H1 (cell line): ENCODE results near the gene TM4SF18. TPM values are rescaled to one million over a fixed set of nuclear protein-coding genes. Genes with fewer than 3 reads are reported as not detected.

Source experiments
- CTCF ChIA-PET: fragments of 300-600 bp; sonication (Branson Sonifier 250); formaldehyde crosslinking; loops from one replicate; lab custom pipeline; 2021; ENCODE audit not compliant: partially characterized antibody; lab: Charles Lee
- POLR2A ChIA-PET: fragments of 300-600 bp; sonication (Branson Sonifier 250); formaldehyde crosslinking; loops from one replicate; lab custom pipeline; 2021; ENCODE audit warnings: inconsistent platforms; ENCODE audit not compliant: partially characterized antibody; lab: Charles Lee
- DNase-seq, 2 experiments: peaks; one replicate each; pipeline versions ENCODE4 v3.0.0 to v3.0.0-alpha.2; 2010 to 2022; ENCODE audit warnings: low spot score in 2 of 2, low read depth in 1 of 2, mixed read lengths in 1 of 2
- FAIRE-seq: peaks from 2 replicates; lab custom pipeline; 2011; peaks lifted over from hg19 to GRCh38; lab: Jason Lieb, UNC
- H2AFZ ChIP-seq: 2 replicates; pipeline ENCODE4 v1.8.1; 2012; ENCODE audit warnings: low read length, inconsistent platforms
- H2AK5ac ChIP-seq: 2 replicates; pipeline ENCODE4 v1.6.1; 2013; ENCODE audit warnings: low read depth, low read length
- H2BK120ac ChIP-seq: replicated peaks from 2 replicates; pipeline ENCODE3; 2013; ENCODE audit warnings: low read depth, low read length, inconsistent platforms
- H2BK12ac ChIP-seq: 2 replicates; pipeline ENCODE4 v1.6.1; 2013; ENCODE audit warnings: low read depth, low read length
- H2BK15ac ChIP-seq: 2 replicates; pipeline ENCODE4 v1.6.1; 2013; ENCODE audit warnings: low read length
- H2BK20ac ChIP-seq: 2 replicates; pipeline ENCODE4 v1.6.1; 2013; ENCODE audit warnings: low read length
- H2BK5ac ChIP-seq: 2 replicates; pipeline ENCODE4 v1.6.1; 2013; ENCODE audit warnings: low read depth, low read length
- H3K14ac ChIP-seq: 2 replicates; pipeline ENCODE4 v1.6.1; 2013; ENCODE audit warnings: inconsistent platforms; ENCODE audit not compliant: insufficient read length
- H3K18ac ChIP-seq: 2 replicates; pipeline ENCODE4 v1.6.1; 2013; ENCODE audit warnings: low read length; ENCODE audit errors: extremely low read depth
- H3K23ac ChIP-seq: 2 replicates; pipeline ENCODE4 v1.6.1; 2013; ENCODE audit warnings: inconsistent platforms; ENCODE audit not compliant: insufficient read length
- H3K23me2 ChIP-seq: 2 replicates; pipeline ENCODE4 v1.6.1; 2013; ENCODE audit warnings: low read depth, low read length
- H3K27ac ChIP-seq: 2 replicates; pipeline ENCODE4 v1.6.1; 2011; ENCODE audit warnings: low read depth, low read length, inconsistent platforms
- H3K27me3 ChIP-seq, 4 experiments: replicated peaks in 1 of 4; 1 replicate in 1 of 4; 2 replicates in 3 of 4; pipeline versions ENCODE4 v1.6.1 to v1.8.1; 2011 to 2013; ENCODE audit warnings: low read length in 3 of 4, mild to moderate bottlenecking in 3 of 4, inconsistent platforms in 2 of 4, mixed read lengths in 2 of 4, moderate library complexity in 1 of 4; ENCODE audit not compliant: control insufficient read depth in 3 of 4, insufficient read depth in 3 of 4; ENCODE audit errors: extremely low read depth in 1 of 4
- H3K36me3 ChIP-seq, 4 experiments: 2 replicates each; pipeline versions ENCODE4 v1.6.1 to v1.8.1; 2011 to 2013; ENCODE audit warnings: mild to moderate bottlenecking in 4 of 4, low read length in 3 of 4, moderate library complexity in 2 of 4, control low read depth in 1 of 4, inconsistent platforms in 1 of 4; ENCODE audit not compliant: insufficient read depth in 4 of 4, control insufficient read depth in 2 of 4
- H3K4ac ChIP-seq: replicated peaks from 2 replicates; pipeline ENCODE3; 2013; ENCODE audit warnings: low read length, low read depth, mixed read lengths, inconsistent platforms; ENCODE audit not compliant: insufficient read length
- H3K4me1 ChIP-seq, 4 experiments: replicated peaks in 1 of 4; 1 replicate in 1 of 4; 2 replicates in 3 of 4; pipeline versions ENCODE4 v1.6.1 to v1.8.1; 2011 to 2013; ENCODE audit warnings: low read length in 3 of 4, inconsistent platforms in 2 of 4, mixed read lengths in 1 of 4; ENCODE audit not compliant: insufficient read depth in 4 of 4, control insufficient read depth in 3 of 4
- H3K4me2 ChIP-seq, 2 experiments: 2 replicates each; pipeline versions ENCODE4 v1.6.1 to v1.8.1; 2011 to 2013; ENCODE audit warnings: low read depth in 2 of 2, low read length in 2 of 2, control low read depth in 1 of 2, inconsistent platforms in 1 of 2, mild to moderate bottlenecking in 1 of 2; ENCODE audit not compliant: insufficient read depth in 1 of 2
- H3K4me3 ChIP-seq, 4 experiments: fragments of 200-600, 300-600 bp in 1 of 4; sonication (generic), shearing (Covaris generic), sonication (Bioruptor Twin) in 1 of 4; 2 replicates each; pipeline versions ENCODE4 v1.5.1 to v1.8.1; 2011 to 2016; ENCODE audit warnings: low read length in 4 of 4, low read depth in 3 of 4, control low read depth in 2 of 4, inconsistent platforms in 2 of 4, mild to moderate bottlenecking in 2 of 4, mixed read lengths in 1 of 4, moderate library complexity in 1 of 4; ENCODE audit not compliant: insufficient read depth in 2 of 4; ENCODE audit errors: extremely low read depth in 1 of 4
- H3K56ac ChIP-seq: replicated peaks from 2 replicates; pipeline ENCODE3; 2013; ENCODE audit warnings: low read depth, mild to moderate bottlenecking, mixed read lengths, low read length, inconsistent platforms; ENCODE audit not compliant: insufficient read length
- H3K79me1 ChIP-seq: 2 replicates; pipeline ENCODE4 v1.6.1; 2013; ENCODE audit warnings: low read depth, low read length, control low read depth
- H3K79me2 ChIP-seq, 2 experiments: 2 replicates each; pipeline versions ENCODE4 v1.6.1 to v1.8.1; 2012 to 2013; ENCODE audit warnings: low read length in 2 of 2, mild to moderate bottlenecking in 2 of 2, inconsistent platforms in 1 of 2; ENCODE audit not compliant: insufficient read depth in 2 of 2, control insufficient read depth in 1 of 2
- H3K9ac ChIP-seq, 4 experiments: replicated peaks in 1 of 4; 1 replicate in 1 of 4; 2 replicates in 3 of 4; pipeline versions ENCODE4 v1.6.1 to v1.8.1; 2011 to 2013; ENCODE audit warnings: low read depth in 3 of 4, low read length in 3 of 4, control low read depth in 2 of 4, mild to moderate bottlenecking in 2 of 4, moderate library complexity in 2 of 4, inconsistent platforms in 1 of 4; ENCODE audit errors: extremely low read depth in 1 of 4
- H3K9me3 ChIP-seq, 2 experiments: 2 replicates each; pipeline versions ENCODE4 v1.6.1 to v1.8.1; 2012 to 2013; ENCODE audit warnings: mild to moderate bottlenecking in 2 of 2, moderate library complexity in 2 of 2, control low read depth in 1 of 2, inconsistent platforms in 1 of 2, low read depth in 1 of 2, low read length in 1 of 2, mixed read lengths in 1 of 2; ENCODE audit not compliant: insufficient read depth in 2 of 2
- H4K20me1 ChIP-seq, 2 experiments: replicated peaks in 1 of 2; 2 replicates each; pipeline versions ENCODE3 to v1.8.1; 2011 to 2013; ENCODE audit warnings: inconsistent platforms in 2 of 2, low read length in 2 of 2, mild to moderate bottlenecking in 1 of 2; ENCODE audit not compliant: insufficient read depth in 2 of 2, control insufficient read depth in 1 of 2
- H4K5ac ChIP-seq: 2 replicates; pipeline ENCODE4 v1.6.1; 2013; ENCODE audit warnings: low read length, low read depth, mixed read lengths, inconsistent platforms; ENCODE audit not compliant: insufficient read length
- H4K8ac ChIP-seq: 2 replicates; pipeline ENCODE4 v1.8.0; 2013; ENCODE audit warnings: mild to moderate bottlenecking, moderate library complexity, low read length, inconsistent platforms; ENCODE audit not compliant: insufficient read depth; ENCODE audit errors: extremely low read depth
- H4K91ac ChIP-seq: replicated peaks from 2 replicates; pipeline ENCODE3; 2013; ENCODE audit warnings: low read length, mixed read lengths, inconsistent platforms; ENCODE audit not compliant: insufficient read length
- ATF3 ChIP-seq: IDR thresholded peaks from 2 replicates; pipeline ENCODE4 v1.6.1; 2011; ENCODE audit warnings: low read depth, mild to moderate bottlenecking, low read length; ENCODE audit not compliant: insufficient read depth
- CTCF ChIP-seq, 3 experiments: IDR thresholded peaks; 1 replicate in 2 of 3; 2 replicates in 1 of 3; pipeline versions ENCODE4 v1.5.1 to v1.6.1; 2011; ENCODE audit warnings: low read length in 3 of 3, mild to moderate bottlenecking in 3 of 3, inconsistent platforms in 2 of 3, low read depth in 1 of 3, moderate library complexity in 1 of 3; ENCODE audit not compliant: insufficient read depth in 1 of 3; ENCODE audit errors: control extremely low read depth in 1 of 3
- E2F6 ChIP-seq: IDR thresholded peaks from 2 replicates; pipeline ENCODE4 v1.6.1; 2012; ENCODE audit warnings: inconsistent platforms
- RAD21 ChIP-seq, 2 experiments: IDR thresholded peaks in 1 of 2; conservative IDR thresholded peaks in 1 of 2; 2 replicates each; pipeline ENCODE4 v1.6.1; 2011; ENCODE audit warnings: low read depth in 2 of 2, low read length in 2 of 2, improper control_type of control experiment in 1 of 2, inconsistent platforms in 1 of 2, mild to moderate bottlenecking in 1 of 2, moderate library complexity in 1 of 2
- WGBS, 2 experiments: shearing (Covaris generic) in 1 of 2; methylation state at CpG; one replicate each; pipeline versions ENCODE4 v1.1.6 to v1.1.7; 2013 to 2015; ENCODE audit warnings: low lambda C conversion rate in 2 of 2, mixed read lengths in 2 of 2, inconsistent platforms in 1 of 2, low coverage in 1 of 2, missing lambda C conversion rate in 1 of 2; ENCODE audit not compliant: insufficient replicate concordance in 2 of 2, insufficient coverage in 1 of 2, insufficient read length in 1 of 2; ENCODE audit errors: extremely low coverage in 1 of 2, missing lambda C conversion rate in 1 of 2; 5-methylcytosine and 5-hydroxymethylcytosine counted together
- polyA plus RNA-seq, 7 experiments: library from polyadenylated mRNA; depleted of rRNA in 3 of 7; stranded (reverse) in 5 of 7; unstranded in 2 of 7; fragments of >200 nt in 5 of 7; fragments of 200-250 nt in 2 of 7; gene quantifications; 1 replicate in 5 of 7; 2 replicates in 1 of 7; 4 replicates in 1 of 7; pipeline versions ENCODE4 v1.2.1 to v1.2.3, GENCODE V29; 2011 to 2013; ENCODE audit warnings: missing spikeins in 2 of 7, mixed read lengths in 2 of 7
- total RNA-seq: library from RNA; stranded (reverse); fragmentation: NEBNext Ultra II Directional; extraction: Animal tissue kit (Norgen Biotek cat#: 25700); gene quantifications from 2 replicates; pipeline ENCODE4 v1.2.1, GENCODE V29; 2021

Gene TM4SF18
- total and polyA plus RNA-seq, 2 of the 8 experiments (the other 6 are each of a cell fraction or from before 2014, with no cell fraction given) = 2.9 to 13.6 TPM

- no peak overlapping the region for H3K27ac ChIP-seq
- no peaks in the 10 kb centered on the region for H3K36me3 ChIP-seq
- H2AK5ac ChIP-seq = no peak overlapping the region
- ChIA-PET POLR2A (no interaction called here), CTCF (interaction anchor here (0.6 to 1.6 kb wide), 7 partner anchors 9 to 426 kb away, joined by 3 to 6 read pairs (median 3); no protein-coding TSS in a partner anchor)
- H3K23ac ChIP-seq = no peak overlapping the region
- H3K23me2 ChIP-seq = no peaks in the 10 kb centered on the region
- no peak overlapping the region for H3K4me2 ChIP-seq
- H2BK20ac ChIP-seq = no peak overlapping the region
- H2BK15ac ChIP-seq = no peak overlapping the region
- no peak overlapping the region for H3K9ac ChIP-seq
- H3K14ac ChIP-seq = no peak overlapping the region
- no peak overlapping the region for H3K4ac ChIP-seq
- H3K27me3 ChIP-seq = no peaks in the 10 kb centered on the region
- H4K5ac ChIP-seq = no peak overlapping the region
- H3K4me1 ChIP-seq = no peaks in the 10 kb centered on the region
- FAIRE-seq (no peak), DNase-seq (no peak)
- H4K20me1 ChIP-seq = no peaks in the 10 kb centered on the region
- no peaks in the 10 kb centered on the region for H3K79me2 ChIP-seq
- TF ChIP-seq CTCF (IDR thresholded peaks at IDR 0.05; ENCODE audit: control extremely low read depth in 1 of 3, insufficient read depth in 1 of 3, low read depth in 1 of 3, low read length in 3 of 3) (peak; percentile 5 to 29 (median 16); a peak in 2 of 4 replicates), RAD21 (IDR thresholded peaks at IDR 0.05 in 1 of 2, conservative IDR thresholded peaks at IDR 0.05 in 1 of 2; ENCODE audit: low read depth in 2 of 2, low read length in 2 of 2) (peak in 1 of 2 experiments; percentile 24; a peak in 1 of 4 replicates), ATF3 (no peak), E2F6 (0 out of 2 replicates have a peak, but pooled peaks have one; percentile 25)
- no peak overlapping the region for H3K4me3 ChIP-seq
- H2BK12ac ChIP-seq = no peak overlapping the region
- no peak overlapping the region for H4K8ac ChIP-seq
- no peak overlapping the region for H3K56ac ChIP-seq
- H3K9me3 ChIP-seq = no peaks in the 10 kb centered on the region; a peak in 1 of 4 replicates
- 94% methylated on average over 5 of the region's 5 CpGs; no CpG with 5 or more reads in 1 of the 2 experiments for WGBS, 2 experiments
- H2BK120ac ChIP-seq = no peak overlapping the region
- no peak overlapping the region for H4K91ac ChIP-seq
- no peaks in the 10 kb centered on the region for H3K79me1 ChIP-seq
- H3K18ac ChIP-seq = no peak overlapping the region
- no peak overlapping the region for H2BK5ac ChIP-seq
- no peak overlapping the region for H2AFZ ChIP-seq
Observed at GRCh38 chr3:149288655-149289054, 44.8 kb downstream of the TM4SF18 start.
